ENCODE results near the gene IL17RC.
A peak's percentile ranks its signal among the peaks of the same experiment; 100 is the strongest.

IL17RC gene

DNA sequence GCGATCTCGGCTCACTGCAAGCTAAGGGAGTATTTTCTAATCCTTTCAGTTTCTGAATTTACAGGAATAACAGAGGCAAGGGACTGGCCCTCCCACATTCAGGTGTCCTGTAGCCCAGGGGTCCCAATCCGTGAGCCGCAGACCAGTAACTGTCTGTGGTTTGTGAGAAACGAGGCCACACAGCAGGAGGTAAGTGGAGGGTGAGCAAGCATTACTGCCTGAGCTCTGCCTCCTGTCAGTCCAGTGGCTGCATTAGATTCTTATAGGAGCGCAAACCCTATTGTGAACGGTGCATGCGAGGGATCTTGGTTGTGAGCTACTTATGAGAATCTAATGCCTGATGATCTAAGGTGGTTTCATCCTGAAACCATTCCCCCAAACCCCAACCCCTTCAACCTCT lies 5.0 kb upstream of the IL17RC start:
- H3K4me3 ChIP-seq (replicated peaks; ENCODE audit: low read depth, low read length), result no peak overlapping the region
- DNase-seq (ENCODE audit: extremely low read depth, low read depth), result no peak
- TF ChIP-seq CTCF (IDR thresholded peaks at IDR 0.05; ENCODE audit: low read depth, low read length, missing control alignments), result no peak

GRCh38 chr3:9912294-9912935 lies 4.5 kb upstream of the IL17RC start:
- no peak for DNase-seq (ENCODE audit: extremely low read depth, low read depth)
- no peak overlapping the region for H3K4me3 ChIP-seq (replicated peaks; ENCODE audit: low read depth, low read length)
- TF ChIP-seq CTCF (IDR thresholded peaks at IDR 0.05; ENCODE audit: low read depth, low read length, missing control alignments), result no peak

DNA sequence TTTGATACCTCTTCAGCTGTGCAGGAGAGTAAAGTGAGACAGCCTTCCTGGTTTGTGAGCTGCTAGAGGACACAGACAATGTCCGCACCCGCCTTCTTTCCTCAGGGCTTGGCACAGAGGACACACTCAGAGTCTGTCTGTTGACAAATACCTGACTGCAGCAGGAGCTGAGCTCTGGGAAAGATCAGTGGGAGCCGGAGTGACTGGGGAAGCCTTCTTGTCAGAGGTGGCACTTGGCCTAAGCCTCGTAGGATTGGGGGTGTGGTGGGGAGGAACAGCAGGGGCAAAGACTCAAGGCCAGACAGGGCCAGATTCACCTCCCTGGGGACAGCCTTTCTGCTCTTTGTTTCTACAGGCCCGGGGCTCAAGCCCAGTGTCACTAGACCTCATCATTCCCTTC lies 3.3 kb upstream of the IL17RC start:
- no peak for DNase-seq (ENCODE audit: extremely low read depth, low read depth)
- no peak for TF ChIP-seq CTCF (IDR thresholded peaks at IDR 0.05; ENCODE audit: low read depth, low read length, missing control alignments)
- no peak overlapping the region for H3K4me3 ChIP-seq (replicated peaks; ENCODE audit: low read depth, low read length)

DNA sequence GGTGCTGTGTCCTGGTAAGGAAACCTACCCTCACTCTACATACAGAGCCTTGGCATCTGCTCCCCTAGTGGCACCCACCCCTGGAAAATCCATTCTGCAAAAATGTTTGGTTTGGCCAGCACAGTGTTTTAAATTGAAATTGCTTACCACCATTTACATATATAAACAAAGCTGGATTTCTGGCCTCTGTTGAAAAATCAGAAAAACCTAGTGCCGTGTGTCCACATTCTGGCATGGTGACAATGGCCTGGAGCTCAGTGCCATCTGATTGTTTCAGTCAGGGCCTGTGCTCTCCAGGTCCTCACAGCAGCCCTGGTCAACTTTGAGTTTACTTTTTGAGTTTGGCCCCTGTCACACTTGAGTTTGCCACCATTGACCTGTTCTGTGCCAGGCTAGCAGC lies 2.9 kb upstream of the IL17RC start:
- H3K4me3 ChIP-seq (replicated peaks; ENCODE audit: low read depth, low read length), result no peak overlapping the region
- no peak for TF ChIP-seq CTCF (IDR thresholded peaks at IDR 0.05; ENCODE audit: low read depth, low read length, missing control alignments)
- no peak for DNase-seq (ENCODE audit: extremely low read depth, low read depth)

GRCh38 chr3:9914559-9915253 lies 2.2 kb upstream of the IL17RC start:
- H3K4me3 ChIP-seq (replicated peaks; ENCODE audit: low read depth, low read length), result peak overlapping the region; percentile 56
- TF ChIP-seq CTCF (IDR thresholded peaks at IDR 0.05; ENCODE audit: low read depth, low read length, missing control alignments), result no peak

GRCh38 chr3:9915254-9916141 lies 1.4 kb upstream of the IL17RC start:
- H3K4me3 ChIP-seq (replicated peaks; ENCODE audit: low read depth, low read length), result peak overlapping the region; percentile 56
- TF ChIP-seq CTCF (IDR thresholded peaks at IDR 0.05; ENCODE audit: low read depth, low read length, missing control alignments), result peak; percentile 26
- DNase-seq (ENCODE audit: extremely low read depth, low read depth), result no peak

More at GRCh38 chr3:9914559-9915253, 2.2 kb upstream of the IL17RC start:
- DNase-seq (ENCODE audit: extremely low read depth, low read depth), result no peak

All from HFF-Myc (cell line).